ENCODE measurements around the gene CRIP3. TPM values are rescaled to one million over a fixed set of nuclear protein-coding genes. Genes with fewer than 3 reads are reported as not detected.

CRIP3 gene
- total and polyA plus RNA-seq, 2 donors (not counting 3 experiments of a cell fraction or from before 2014, with no cell fraction given) = not detected

DNA sequence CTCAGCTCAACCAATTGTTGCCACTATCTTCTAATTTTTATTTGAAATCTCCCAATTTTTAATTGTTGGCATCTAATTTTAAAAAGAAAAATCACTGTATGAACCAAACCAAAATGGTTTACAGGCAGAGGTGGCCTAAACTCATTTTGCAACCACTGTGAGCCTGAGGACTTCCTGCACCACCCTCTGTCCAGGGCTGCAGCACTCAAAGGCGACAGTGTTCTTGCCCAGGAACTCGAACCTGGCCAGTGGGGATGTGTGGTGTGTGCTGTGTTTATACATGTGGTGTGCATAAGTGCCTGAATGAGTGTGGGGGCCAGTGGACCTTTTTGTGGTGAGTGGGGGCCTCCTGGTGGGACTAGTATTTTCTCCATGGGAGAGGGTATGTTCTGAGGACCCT lies 34.9 kb downstream of the CRIP3 start:
- Histone ChIP-seq H3K4me2 (ENCODE audit: insufficient read depth, low read length) (no peak overlapping the region), H3K27me3 (ENCODE audit: control insufficient read depth in 2 of 2, insufficient read depth in 2 of 2, low read length in 2 of 2) (peaks cover 57 to 66% of the 10 kb centered on the region in 2 experiments), H3K27ac (ENCODE audit: insufficient read depth, low read depth, low read length) (no peak overlapping the region), H3K9ac (replicated peaks; ENCODE audit: extremely low read depth, insufficient read depth, low read length) (no peak overlapping the region), H3K36me3 (ENCODE audit: control insufficient read depth in 2 of 2, extremely low read depth in 1 of 2, insufficient read depth in 2 of 2, low read length in 2 of 2) (no peaks in the 10 kb centered on the region), H4K20me1 (replicated peaks; ENCODE audit: control insufficient read depth, extremely low read depth, insufficient read depth, low read length) (no peaks in the 10 kb centered on the region), H3K4me3 (replicated peaks in 1 of 3; ENCODE audit: insufficient read depth in 1 of 3, low read depth in 1 of 3, low read length in 3 of 3) (no peak overlapping the region), H3K9me1 (replicated peaks; ENCODE audit: control insufficient read depth, extremely low read depth, insufficient read depth, low read length) (no peaks in the 10 kb centered on the region), H3K4me1 (ENCODE audit: control insufficient read depth, extremely low read depth, insufficient read depth, low read length) (no peaks in the 10 kb centered on the region), H3K79me2 (ENCODE audit: control insufficient read depth, insufficient read depth, low read length) (no peaks in the 10 kb centered on the region), H2AFZ (ENCODE audit: low read depth, low read length) (no peak overlapping the region), H3K9me3 (replicated peaks; ENCODE audit: control insufficient read depth, insufficient read depth, low read length) (no peaks in the 10 kb centered on the region)
- intact Hi-C loops (cut with micrococcal nuclease) (no loop called here), dilution Hi-C loops (cut with MboI; ENCODE audit: extremely low pct_ligation_motif_present, low sequenced_read_pairs) (no loop called here)
- POLR2A ChIA-PET = no interaction called here
- FAIRE-seq = no peak
- no peak for TF ChIP-seq MYC (IDR thresholded peaks at IDR 0.05; ENCODE audit: low read depth, low read length)
- no peak for TF ChIP-seq POLR2A (IDR thresholded peaks at IDR 0.05; ENCODE audit: low read depth, low read length)
- no peak for TF ChIP-seq JUN (IDR thresholded peaks at IDR 0.05; ENCODE audit: borderline replicate concordance, insufficient read depth, insufficient read length, low read depth)
- no peak for TF ChIP-seq POLR2AphosphoS5 (IDR thresholded peaks at IDR 0.05; ENCODE audit: insufficient read depth, low read depth, low read length)
- no peak for TF ChIP-seq EZH2 (IDR thresholded peaks at IDR 0.05; ENCODE audit: borderline replicate concordance, low read depth, low read length, severe bottlenecking)
- no peak for TF ChIP-seq FOS (IDR thresholded peaks at IDR 0.05; ENCODE audit: borderline replicate concordance, insufficient read depth, low read length)
- TF ChIP-seq GATA2 (IDR thresholded peaks at IDR 0.05; ENCODE audit: insufficient read depth, insufficient read length, low read depth, low read length) = no peak
- TF ChIP-seq, protein P1, sequence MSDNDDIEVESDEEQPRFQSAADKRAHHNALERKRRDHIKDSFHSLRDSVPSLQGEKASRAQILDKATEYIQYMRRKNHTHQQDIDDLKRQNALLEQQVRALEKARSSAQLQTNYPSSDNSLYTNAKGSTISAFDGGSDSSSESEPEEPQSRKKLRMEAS (IDR thresholded peaks at IDR 0.05; ENCODE audit: insufficient read depth, insufficient read length) = no peak
- TF ChIP-seq, protein P2, sequence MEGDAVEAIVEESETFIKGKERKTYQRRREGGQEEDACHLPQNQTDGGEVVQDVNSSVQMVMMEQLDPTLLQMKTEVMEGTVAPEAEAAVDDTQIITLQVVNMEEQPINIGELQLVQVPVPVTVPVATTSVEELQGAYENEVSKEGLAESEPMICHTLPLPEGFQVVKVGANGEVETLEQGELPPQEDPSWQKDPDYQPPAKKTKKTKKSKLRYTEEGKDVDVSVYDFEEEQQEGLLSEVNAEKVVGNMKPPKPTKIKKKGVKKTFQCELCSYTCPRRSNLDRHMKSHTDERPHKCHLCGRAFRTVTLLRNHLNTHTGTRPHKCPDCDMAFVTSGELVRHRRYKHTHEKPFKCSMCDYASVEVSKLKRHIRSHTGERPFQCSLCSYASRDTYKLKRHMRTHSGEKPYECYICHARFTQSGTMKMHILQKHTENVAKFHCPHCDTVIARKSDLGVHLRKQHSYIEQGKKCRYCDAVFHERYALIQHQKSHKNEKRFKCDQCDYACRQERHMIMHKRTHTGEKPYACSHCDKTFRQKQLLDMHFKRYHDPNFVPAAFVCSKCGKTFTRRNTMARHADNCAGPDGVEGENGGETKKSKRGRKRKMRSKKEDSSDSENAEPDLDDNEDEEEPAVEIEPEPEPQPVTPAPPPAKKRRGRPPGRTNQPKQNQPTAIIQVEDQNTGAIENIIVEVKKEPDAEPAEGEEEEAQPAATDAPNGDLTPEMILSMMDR (IDR thresholded peaks at IDR 0.05; ENCODE audit: extremely low read depth in 1 of 2, insufficient read depth in 1 of 2, low read depth in 1 of 2, low read length in 2 of 2) = no peak
- DNase-seq (ENCODE audit: low read depth, low spot score) = no peak
- BruUV-seq (replicated peaks) = no TSS peak
- CTCF ChIA-PET = interaction anchor here (1.3 kb wide), 1 partner anchor 10 kb away, joined by 8 read pairs; no protein-coding TSS in a partner anchor
